ENCODE data around the gene RIOK2.
A peak's percentile ranks its signal among the peaks of the same experiment; 100 is the strongest.
"Not testable (repeated sequence)": the region's sequence is repeated elsewhere in the genome, so short reads cannot be mapped to it uniquely, and the experiment has no call there.

RIOK2 gene

DNA sequence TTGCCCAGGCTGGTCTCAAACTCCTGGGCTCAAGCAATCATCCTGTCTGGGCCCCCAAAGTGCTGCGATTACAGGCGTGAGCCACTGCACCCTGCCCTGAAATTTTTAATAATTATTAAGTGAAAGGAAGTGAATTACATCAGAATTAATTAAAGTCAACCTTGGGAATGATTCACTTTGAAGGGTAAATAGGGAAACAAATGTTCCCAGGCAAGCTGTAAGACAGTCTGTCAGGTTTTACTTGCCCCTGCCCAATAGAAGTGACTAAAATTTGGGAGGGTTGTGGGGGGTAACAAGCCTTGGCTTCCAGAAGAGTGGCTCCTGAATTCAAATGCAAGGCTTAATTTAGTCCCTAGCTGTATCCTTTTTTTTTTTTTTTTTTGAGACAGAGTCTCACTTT lies 39.3 kb downstream of the RIOK2 start (continued):
- TF ChIP-seq, protein P1, sequence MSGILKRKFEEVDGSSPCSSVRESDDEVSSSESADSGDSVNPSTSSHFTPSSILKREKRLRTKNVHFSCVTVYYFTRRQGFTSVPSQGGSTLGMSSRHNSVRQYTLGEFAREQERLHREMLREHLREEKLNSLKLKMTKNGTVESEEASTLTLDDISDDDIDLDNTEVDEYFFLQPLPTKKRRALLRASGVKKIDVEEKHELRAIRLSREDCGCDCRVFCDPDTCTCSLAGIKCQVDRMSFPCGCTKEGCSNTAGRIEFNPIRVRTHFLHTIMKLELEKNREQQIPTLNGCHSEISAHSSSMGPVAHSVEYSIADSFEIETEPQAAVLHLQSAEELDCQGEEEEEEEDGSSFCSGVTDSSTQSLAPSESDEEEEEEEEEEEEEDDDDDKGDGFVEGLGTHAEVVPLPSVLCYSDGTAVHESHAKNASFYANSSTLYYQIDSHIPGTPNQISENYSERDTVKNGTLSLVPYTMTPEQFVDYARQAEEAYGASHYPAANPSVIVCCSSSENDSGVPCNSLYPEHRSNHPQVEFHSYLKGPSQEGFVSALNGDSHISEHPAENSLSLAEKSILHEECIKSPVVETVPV (CRISPR knock-in tag; IDR thresholded peaks at IDR 0.05), result no peak
- TF ChIP-seq ZFP3 (CRISPR knock-in tag; IDR thresholded peaks at IDR 0.05) (no peak), TCF4 (CRISPR knock-in tag; IDR thresholded peaks at IDR 0.05; ENCODE audit: borderline replicate concordance) (no peak), CSDC2 (CRISPR knock-in tag; IDR thresholded peaks at IDR 0.05) (no peak), ZNF8 (CRISPR knock-in tag; IDR thresholded peaks at IDR 0.05) (no peak)

GRCh38 chr5:97142521-97143254 lies 40.4 kb downstream of the RIOK2 start, which contains the start of gene LIX1:
LIX1 (minus strand) TSS chr5:97142611; CDS start chr5:97142576, 35 bp downstream.
- peak; percentile 96 for ATAC-seq
- peak; percentile 13; the same call in 1 of the 2 replicates for TF ChIP-seq TCF4 (CRISPR knock-in tag; IDR thresholded peaks at IDR 0.05; ENCODE audit: borderline replicate concordance)
- no peak for TF ChIP-seq GLIS3 (CRISPR knock-in tag; IDR thresholded peaks at IDR 0.05)

GRCh38 chr5:97141539-97141938 lies 41.5 kb downstream of the RIOK2 start:
- ATAC-seq, result no peak
- TF ChIP-seq OSR1 (CRISPR knock-in tag; IDR thresholded peaks at IDR 0.05) (no peak), PPARA (CRISPR knock-in tag; IDR thresholded peaks at IDR 0.05; ENCODE audit: borderline replicate concordance) (no peak), ZNF565 (CRISPR knock-in tag; conservative IDR thresholded peaks at IDR 0.05; ENCODE audit: low read depth) (no peak), TCF4 (CRISPR knock-in tag; IDR thresholded peaks at IDR 0.05; ENCODE audit: borderline replicate concordance) (0 out of 2 replicates have a peak, but pooled peaks have one; percentile 48)

GRCh38 chr5:97141031-97141430 lies 42.0 kb downstream of the RIOK2 start:
- no peak for ATAC-seq
- TF ChIP-seq ZNF565 (CRISPR knock-in tag; conservative IDR thresholded peaks at IDR 0.05; ENCODE audit: low read depth) (no peak), ESRRG (CRISPR knock-in tag; IDR thresholded peaks at IDR 0.05) (no peak), TOX (CRISPR knock-in tag; IDR thresholded peaks at IDR 0.05; ENCODE audit: borderline replicate concordance) (no peak), ZNF8 (CRISPR knock-in tag; IDR thresholded peaks at IDR 0.05) (no peak), ZNF70 (CRISPR knock-in tag; IDR thresholded peaks at IDR 0.05) (no peak)
- TF ChIP-seq, protein P2, sequence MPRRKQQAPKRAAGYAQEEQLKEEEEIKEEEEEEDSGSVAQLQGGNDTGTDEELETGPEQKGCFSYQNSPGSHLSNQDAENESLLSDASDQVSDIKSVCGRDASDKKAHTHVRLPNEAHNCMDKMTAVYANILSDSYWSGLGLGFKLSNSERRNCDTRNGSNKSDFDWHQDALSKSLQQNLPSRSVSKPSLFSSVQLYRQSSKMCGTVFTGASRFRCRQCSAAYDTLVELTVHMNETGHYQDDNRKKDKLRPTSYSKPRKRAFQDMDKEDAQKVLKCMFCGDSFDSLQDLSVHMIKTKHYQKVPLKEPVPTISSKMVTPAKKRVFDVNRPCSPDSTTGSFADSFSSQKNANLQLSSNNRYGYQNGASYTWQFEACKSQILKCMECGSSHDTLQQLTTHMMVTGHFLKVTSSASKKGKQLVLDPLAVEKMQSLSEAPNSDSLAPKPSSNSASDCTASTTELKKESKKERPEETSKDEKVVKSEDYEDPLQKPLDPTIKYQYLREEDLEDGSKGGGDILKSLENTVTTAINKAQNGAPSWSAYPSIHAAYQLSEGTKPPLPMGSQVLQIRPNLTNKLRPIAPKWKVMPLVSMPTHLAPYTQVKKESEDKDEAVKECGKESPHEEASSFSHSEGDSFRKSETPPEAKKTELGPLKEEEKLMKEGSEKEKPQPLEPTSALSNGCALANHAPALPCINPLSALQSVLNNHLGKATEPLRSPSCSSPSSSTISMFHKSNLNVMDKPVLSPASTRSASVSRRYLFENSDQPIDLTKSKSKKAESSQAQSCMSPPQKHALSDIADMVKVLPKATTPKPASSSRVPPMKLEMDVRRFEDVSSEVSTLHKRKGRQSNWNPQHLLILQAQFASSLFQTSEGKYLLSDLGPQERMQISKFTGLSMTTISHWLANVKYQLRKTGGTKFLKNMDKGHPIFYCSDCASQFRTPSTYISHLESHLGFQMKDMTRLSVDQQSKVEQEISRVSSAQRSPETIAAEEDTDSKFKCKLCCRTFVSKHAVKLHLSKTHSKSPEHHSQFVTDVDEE (CRISPR knock-in tag; IDR thresholded peaks at IDR 0.05), result no peak

DNA sequence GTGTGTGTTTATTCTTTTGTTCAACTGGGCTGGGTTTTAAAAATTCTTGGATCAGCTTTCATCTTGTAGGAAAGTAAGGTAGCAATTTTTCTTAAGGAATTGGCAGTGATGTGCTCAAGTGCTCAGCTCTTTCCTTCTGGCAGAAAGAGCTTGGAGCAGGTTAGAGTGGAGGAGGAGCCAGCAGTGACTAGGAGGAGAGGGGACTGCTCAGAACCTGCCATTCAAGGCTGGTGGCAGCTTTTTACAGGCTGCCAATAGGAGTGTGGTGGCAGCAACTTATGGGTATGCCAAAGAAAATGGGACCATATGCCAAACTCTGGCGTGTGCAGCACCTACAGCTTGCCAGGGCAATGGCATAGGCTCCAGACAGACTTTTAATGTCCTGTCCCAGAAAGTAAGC lies 42.8 kb downstream of the RIOK2 start:
- not testable (repeated sequence) for ATAC-seq

- no peak for TF ChIP-seq ESRRG (CRISPR knock-in tag; IDR thresholded peaks at IDR 0.05)
- no peak for TF ChIP-seq PATZ1 (CRISPR knock-in tag; IDR thresholded peaks at IDR 0.05; ENCODE audit: borderline replicate concordance)
- TF ChIP-seq BACH2 (CRISPR knock-in tag; IDR thresholded peaks at IDR 0.05; ENCODE audit: borderline replicate concordance), result no peak
- TF ChIP-seq, protein P3, sequence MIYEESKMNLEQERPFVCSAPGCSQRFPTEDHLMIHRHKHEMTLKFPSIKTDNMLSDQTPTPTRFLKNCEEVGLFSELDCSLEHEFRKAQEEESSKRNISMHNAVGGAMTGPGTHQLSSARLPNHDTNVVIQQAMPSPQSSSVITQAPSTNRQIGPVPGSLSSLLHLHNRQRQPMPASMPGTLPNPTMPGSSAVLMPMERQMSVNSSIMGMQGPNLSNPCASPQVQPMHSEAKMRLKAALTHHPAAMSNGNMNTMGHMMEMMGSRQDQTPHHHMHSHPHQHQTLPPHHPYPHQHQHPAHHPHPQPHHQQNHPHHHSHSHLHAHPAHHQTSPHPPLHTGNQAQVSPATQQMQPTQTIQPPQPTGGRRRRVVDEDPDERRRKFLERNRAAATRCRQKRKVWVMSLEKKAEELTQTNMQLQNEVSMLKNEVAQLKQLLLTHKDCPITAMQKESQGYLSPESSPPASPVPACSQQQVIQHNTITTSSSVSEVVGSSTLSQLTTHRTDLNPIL (CRISPR knock-in tag; IDR thresholded peaks at IDR 0.05; ENCODE audit: low read depth), result no peak
- no peak for TF ChIP-seq SNAI2 (CRISPR knock-in tag; IDR thresholded peaks at IDR 0.05)
- no peak for TF ChIP-seq RARB (CRISPR knock-in tag; IDR thresholded peaks at IDR 0.05)
- TF ChIP-seq ZFP3 (CRISPR knock-in tag; IDR thresholded peaks at IDR 0.05), result no peak
- TF ChIP-seq, protein P1 (CRISPR knock-in tag; IDR thresholded peaks at IDR 0.05), result no peak
- TF ChIP-seq ZNF8 (CRISPR knock-in tag; IDR thresholded peaks at IDR 0.05), result no peak
- TF ChIP-seq ARNTL (CRISPR knock-in tag; IDR thresholded peaks at IDR 0.05; ENCODE audit: borderline replicate concordance, low read depth), result no peak
- ATAC-seq, result no peak
Measured at GRCh38 chr5:97136475-97136874, 46.6 kb downstream of the RIOK2 start.
